ENCODE data around the gene SLC16A7. TPM values are rescaled to one million over a fixed set of nuclear protein-coding genes. Genes with fewer than 3 reads are reported as not detected.

SLC16A7 gene
- total and polyA plus RNA-seq, 10 of the 15 experiments (the other 5 are each of a cell fraction or from before 2014, with no cell fraction given) = 1.5 to 12.9 (median 6.7) TPM

DNA sequence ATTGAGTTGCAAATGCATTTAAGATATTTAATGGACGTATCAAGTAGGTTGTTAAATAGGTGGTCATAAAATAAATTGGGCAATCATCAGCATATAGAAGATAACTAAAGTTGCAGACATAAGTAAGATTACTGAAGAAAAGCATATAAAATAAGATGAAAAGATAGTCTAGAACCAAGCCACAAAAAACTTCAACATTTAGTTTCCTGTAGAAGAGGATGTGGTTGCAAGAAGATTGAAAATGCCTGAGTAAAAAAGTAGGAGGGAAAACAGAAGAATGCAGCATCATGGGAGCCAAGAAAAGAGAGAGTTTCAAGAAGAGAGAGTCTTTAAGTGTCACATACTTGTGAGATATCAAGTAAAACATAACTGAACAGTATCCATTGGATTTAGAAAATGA, 17.6 kb upstream of the SLC16A7 start:
- no peak for ATAC-seq
- H3K9me3 ChIP-seq (replicated peaks; ENCODE audit: control insufficient read depth, insufficient read depth, low read length) = no peaks in the 10 kb centered on the region
- no peak overlapping the region for H3K27ac ChIP-seq (ENCODE audit: control insufficient read depth, insufficient read depth)
- H3K27me3 ChIP-seq (replicated peaks in 1 of 2; ENCODE audit: control insufficient read depth in 2 of 2, insufficient read depth in 2 of 2, low read length in 1 of 2) = no peaks in the 10 kb centered on the region
- in situ Hi-C loops (cut with MboI) (no loop called here), intact Hi-C loops (cut with micrococcal nuclease; ENCODE audit: unreplicated experiment) (no loop called here)
- 30% methylated on average over 1 of the region's 1 CpG for WGBS (ENCODE audit: insufficient coverage, insufficient replicate concordance, low lambda C conversion rate, missing lambda C conversion rate)
- ChIA-PET CTCF (no interaction called here), RAD21 (ENCODE audit: unreplicated experiment) (no interaction called here), POLR2A (no interaction called here), SMC1A (ENCODE audit: uncharacterized antibody, unreplicated experiment) (no interaction called here)
- no TSS peak for BruUV-seq (replicated peaks)
- H3K36me3 ChIP-seq (ENCODE audit: control insufficient read depth in 2 of 2, insufficient read depth in 2 of 2, low read length in 1 of 2) = no peaks in the 10 kb centered on the region
- H4K20me1 ChIP-seq (ENCODE audit: control insufficient read depth, insufficient read depth) = no peaks in the 10 kb centered on the region
- H3K9ac ChIP-seq (ENCODE audit: control insufficient read depth, insufficient read depth, low read length) = no peak overlapping the region
- no peaks in the 10 kb centered on the region for H3K79me2 ChIP-seq (ENCODE audit: control insufficient read depth, insufficient read depth, low read length)
- no peak for DNase-seq (ENCODE audit: low read depth, low spot score)
- H2AFZ ChIP-seq (ENCODE audit: control insufficient read depth, low read depth, low read length) = no peak overlapping the region
- H3K4me1 ChIP-seq (ENCODE audit: control insufficient read depth, insufficient read depth, low read length) = no peaks in the 10 kb centered on the region
- FAIRE-seq = no peak
- H3K4me2 ChIP-seq (ENCODE audit: control insufficient read depth, insufficient read depth) = no peak overlapping the region
- no peak overlapping the region for H3K4me3 ChIP-seq
- TF ChIP-seq, protein P1, sequence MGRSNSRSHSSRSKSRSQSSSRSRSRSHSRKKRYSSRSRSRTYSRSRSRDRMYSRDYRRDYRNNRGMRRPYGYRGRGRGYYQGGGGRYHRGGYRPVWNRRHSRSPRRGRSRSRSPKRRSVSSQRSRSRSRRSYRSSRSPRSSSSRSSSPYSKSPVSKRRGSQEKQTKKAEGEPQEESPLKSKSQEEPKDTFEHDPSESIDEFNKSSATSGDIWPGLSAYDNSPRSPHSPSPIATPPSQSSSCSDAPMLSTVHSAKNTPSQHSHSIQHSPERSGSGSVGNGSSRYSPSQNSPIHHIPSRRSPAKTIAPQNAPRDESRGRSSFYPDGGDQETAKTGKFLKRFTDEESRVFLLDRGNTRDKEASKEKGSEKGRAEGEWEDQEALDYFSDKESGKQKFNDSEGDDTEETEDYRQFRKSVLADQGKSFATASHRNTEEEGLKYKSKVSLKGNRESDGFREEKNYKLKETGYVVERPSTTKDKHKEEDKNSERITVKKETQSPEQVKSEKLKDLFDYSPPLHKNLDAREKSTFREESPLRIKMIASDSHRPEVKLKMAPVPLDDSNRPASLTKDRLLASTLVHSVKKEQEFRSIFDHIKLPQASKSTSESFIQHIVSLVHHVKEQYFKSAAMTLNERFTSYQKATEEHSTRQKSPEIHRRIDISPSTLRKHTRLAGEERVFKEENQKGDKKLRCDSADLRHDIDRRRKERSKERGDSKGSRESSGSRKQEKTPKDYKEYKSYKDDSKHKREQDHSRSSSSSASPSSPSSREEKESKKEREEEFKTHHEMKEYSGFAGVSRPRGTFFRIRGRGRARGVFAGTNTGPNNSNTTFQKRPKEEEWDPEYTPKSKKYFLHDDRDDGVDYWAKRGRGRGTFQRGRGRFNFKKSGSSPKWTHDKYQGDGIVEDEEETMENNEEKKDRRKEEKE (IDR thresholded peaks at IDR 0.05) = no peak
- no peak for TF ChIP-seq NFYA (IDR thresholded peaks at IDR 0.05; ENCODE audit: borderline replicate concordance, low read depth, low read length)
- TF ChIP-seq FOXK2 (IDR thresholded peaks at IDR 0.05) = no peak
- no peak for TF ChIP-seq LARP7 (IDR thresholded peaks at IDR 0.05)
- TF ChIP-seq SRF (IDR thresholded peaks at IDR 0.05; ENCODE audit: low read depth in 2 of 2, low read length in 2 of 2) = no peak
- TF ChIP-seq BRCA1 (IDR thresholded peaks at IDR 0.05; ENCODE audit: low read depth, low read length) = no peak
- TF ChIP-seq, protein P2, sequence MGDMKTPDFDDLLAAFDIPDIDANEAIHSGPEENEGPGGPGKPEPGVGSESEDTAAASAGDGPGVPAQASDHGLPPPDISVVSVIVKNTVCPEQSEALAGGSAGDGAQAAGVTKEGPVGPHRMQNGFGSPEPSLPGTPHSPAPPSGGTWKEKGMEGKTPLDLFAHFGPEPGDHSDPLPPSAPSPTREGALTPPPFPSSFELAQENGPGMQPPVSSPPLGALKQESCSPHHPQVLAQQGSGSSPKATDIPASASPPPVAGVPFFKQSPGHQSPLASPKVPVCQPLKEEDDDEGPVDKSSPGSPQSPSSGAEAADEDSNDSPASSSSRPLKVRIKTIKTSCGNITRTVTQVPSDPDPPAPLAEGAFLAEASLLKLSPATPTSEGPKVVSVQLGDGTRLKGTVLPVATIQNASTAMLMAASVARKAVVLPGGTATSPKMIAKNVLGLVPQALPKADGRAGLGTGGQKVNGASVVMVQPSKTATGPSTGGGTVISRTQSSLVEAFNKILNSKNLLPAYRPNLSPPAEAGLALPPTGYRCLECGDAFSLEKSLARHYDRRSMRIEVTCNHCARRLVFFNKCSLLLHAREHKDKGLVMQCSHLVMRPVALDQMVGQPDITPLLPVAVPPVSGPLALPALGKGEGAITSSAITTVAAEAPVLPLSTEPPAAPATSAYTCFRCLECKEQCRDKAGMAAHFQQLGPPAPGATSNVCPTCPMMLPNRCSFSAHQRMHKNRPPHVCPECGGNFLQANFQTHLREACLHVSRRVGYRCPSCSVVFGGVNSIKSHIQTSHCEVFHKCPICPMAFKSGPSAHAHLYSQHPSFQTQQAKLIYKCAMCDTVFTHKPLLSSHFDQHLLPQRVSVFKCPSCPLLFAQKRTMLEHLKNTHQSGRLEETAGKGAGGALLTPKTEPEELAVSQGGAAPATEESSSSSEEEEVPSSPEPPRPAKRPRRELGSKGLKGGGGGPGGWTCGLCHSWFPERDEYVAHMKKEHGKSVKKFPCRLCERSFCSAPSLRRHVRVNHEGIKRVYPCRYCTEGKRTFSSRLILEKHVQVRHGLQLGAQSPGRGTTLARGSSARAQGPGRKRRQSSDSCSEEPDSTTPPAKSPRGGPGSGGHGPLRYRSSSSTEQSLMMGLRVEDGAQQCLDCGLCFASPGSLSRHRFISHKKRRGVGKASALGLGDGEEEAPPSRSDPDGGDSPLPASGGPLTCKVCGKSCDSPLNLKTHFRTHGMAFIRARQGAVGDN (IDR thresholded peaks at IDR 0.05) = no peak
- TF ChIP-seq EGR1 (IDR thresholded peaks at IDR 0.05; ENCODE audit: borderline replicate concordance in 1 of 2, low read depth in 2 of 2, low read length in 2 of 2) = no peak
- no peak for TF ChIP-seq STAT1 (conservative IDR thresholded peaks at IDR 0.05)
- no peak for TF ChIP-seq RELA (IDR thresholded peaks at IDR 0.05; ENCODE audit: borderline replicate concordance, partially characterized antibody)
- no peak for TF ChIP-seq POLR2A (IDR thresholded peaks at IDR 0.05; ENCODE audit: low read depth, low read length)
- TF ChIP-seq POLR2AphosphoS2 (IDR thresholded peaks at IDR 0.05; ENCODE audit: low read depth, low read length) = no peak
- no peak for TF ChIP-seq CEBPZ (IDR thresholded peaks at IDR 0.05; ENCODE audit: low read depth, low read length)
